ENCODE results near the gene RECQL5.

RECQL5 gene

GRCh38 chr17:75631353-75631752 lies 35.6 kb downstream of the RECQL5 start (continued):
- TF ChIP-seq PATZ1 (tag by site-specific recombination; IDR thresholded peaks at IDR 0.05) = no peak
- no peak for TF ChIP-seq ZNF777 (tag by site-specific recombination; IDR thresholded peaks at IDR 0.05; ENCODE audit: borderline replicate concordance)
- TF ChIP-seq KLF9 (tag by site-specific recombination; IDR thresholded peaks at IDR 0.05; ENCODE audit: low read depth) = no peak
- TF ChIP-seq ZNF610 (tag by site-specific recombination; IDR thresholded peaks at IDR 0.05; ENCODE audit: borderline replicate concordance) = no peak
- TF ChIP-seq GLI4 (tag by site-specific recombination; IDR thresholded peaks at IDR 0.05) = no peak
- no peak for TF ChIP-seq ZNF311 (tag by site-specific recombination; IDR thresholded peaks at IDR 0.05; ENCODE audit: borderline replicate concordance)
- TF ChIP-seq HOXD13 (CRISPR knock-in tag; IDR thresholded peaks at IDR 0.05; ENCODE audit: borderline replicate concordance) = no peak

GRCh38 chr17:75630071-75630917 lies 36.7 kb downstream of the RECQL5 start:
- no peaks in the 10 kb centered on the region for H3K9me3 ChIP-seq (ENCODE audit: control insufficient read depth, insufficient read depth, low read depth, low read length)
- no peak overlapping the region for H3K4me3 ChIP-seq (ENCODE audit: low read depth, low read length)
- no peak overlapping the region for H3K27ac ChIP-seq (ENCODE audit: extremely low read depth, low read depth, low read length)
- TF ChIP-seq ZNF626 (tag by site-specific recombination; IDR thresholded peaks at IDR 0.05) (no peak), ZNF677 (tag by site-specific recombination; IDR thresholded peaks at IDR 0.05) (no peak), ATF2 (tag by site-specific recombination; IDR thresholded peaks at IDR 0.05; ENCODE audit: low read depth) (no peak), ZNF600 (tag by site-specific recombination; IDR thresholded peaks at IDR 0.05) (peak; percentile 66), ZBTB1 (tag by site-specific recombination; IDR thresholded peaks at IDR 0.05) (no peak), ZNF211 (tag by site-specific recombination; IDR thresholded peaks at IDR 0.05; ENCODE audit: low read depth) (no peak), ZNF555 (tag by site-specific recombination; conservative IDR thresholded peaks at IDR 0.05) (no peak), ZNF416 (tag by site-specific recombination; IDR thresholded peaks at IDR 0.05) (no peak)
- ChIA-PET POLR2A (interaction anchor here (1.0 to 1.5 kb wide), 2 partner anchors 11 to 17 kb away, joined by 3 read pairs; no protein-coding TSS in a partner anchor), CTCF (interaction anchor here (0.9 to 10.6 kb wide), 9 partner anchors 11 to 118 kb away, joined by 3 to 410 read pairs (median 4); a partner anchor contains a TSS)
- peaks cover 11% of the 10 kb centered on the region for H3K4me1 ChIP-seq (ENCODE audit: control insufficient read depth, insufficient read depth, low read length)
- peaks cover 0 to 56% of the 10 kb centered on the region in 2 experiments; a peak in 1 of 3 replicates for H3K36me3 ChIP-seq (ENCODE audit: control insufficient read depth in 2 of 2, insufficient read depth in 1 of 2, low read length in 2 of 2)

GRCh38 chr17:75629157-75629556 lies 37.8 kb downstream of the RECQL5 start:
- TF ChIP-seq IKZF3 (tag by site-specific recombination; IDR thresholded peaks at IDR 0.05) (no peak), GLIS1 (tag by site-specific recombination; IDR thresholded peaks at IDR 0.05) (peak; percentile 69)
- ChIA-PET CTCF (interaction anchor here (0.6 to 10.6 kb wide), 10 partner anchors 10 to 670 kb away, joined by 3 to 410 read pairs (median 4); a partner anchor contains a TSS), POLR2A (interaction anchor here (0.8 to 1.5 kb wide), 3 partner anchors 12 to 51 kb away, joined by 3 read pairs; no protein-coding TSS in a partner anchor)
- Histone ChIP-seq H3K4me3 (ENCODE audit: low read depth, low read length) (no peak overlapping the region), H3K4me1 (ENCODE audit: control insufficient read depth, insufficient read depth, low read length) (peaks cover 10% of the 10 kb centered on the region), H3K36me3 (ENCODE audit: control insufficient read depth in 2 of 2, insufficient read depth in 1 of 2, low read length in 2 of 2) (peaks cover 0 to 57% of the 10 kb centered on the region in 2 experiments; a peak in 1 of 3 replicates), H3K27ac (ENCODE audit: extremely low read depth, low read depth, low read length) (no peak overlapping the region), H3K9me3 (ENCODE audit: control insufficient read depth, insufficient read depth, low read depth, low read length) (no peaks in the 10 kb centered on the region)
